Urinary bladder (tissue), 4 donors: Measurements from ENCODE around the gene TP53TG3F. TPM values are rescaled to one million over a fixed set of nuclear protein-coding genes. Genes with fewer than 3 reads are reported as not detected.
"Not testable (repeated sequence)": the region's sequence is repeated elsewhere in the genome, so short reads cannot be mapped to it uniquely, and the experiment has no call there.

Experiments used
- DNase-seq: peaks from one replicate; pipeline ENCODE4 v3.0.0-alpha.2; 2015; ENCODE audit errors: extremely low spot score
- H3K27ac ChIP-seq: one replicate; pipeline ENCODE4 v1.5.1; 2013; ENCODE audit warnings: low read depth, mild to moderate bottlenecking, moderate library complexity
- H3K36me3 ChIP-seq: one replicate; pipeline ENCODE4 v1.6.1; 2013; ENCODE audit warnings: mild to moderate bottlenecking, moderate library complexity; ENCODE audit not compliant: insufficient read depth
- H3K4me1 ChIP-seq: one replicate; pipeline ENCODE4 v1.6.1; 2013; ENCODE audit warnings: mild to moderate bottlenecking, moderate library complexity; ENCODE audit not compliant: insufficient read depth
- H3K4me3 ChIP-seq: one replicate; pipeline ENCODE4 v1.5.1; 2013; ENCODE audit warnings: low read depth, low read length
- WGBS: extraction: QIAGEN DNeasy Blood & Tissue Kit; methylation state at CpG from one replicate; pipeline ENCODE4 v1.1.7; 2013; 5-methylcytosine and 5-hydroxymethylcytosine counted together
- polyA plus RNA-seq: library from polyadenylated mRNA; stranded (reverse); fragments of 200-250 nt; gene quantifications from one replicate; pipeline ENCODE4 v1.2.3, GENCODE V29; 2013
- small RNA-seq: library from RNA; depleted of rRNA; stranded (forward); fragments of <200 nt; gene quantifications from one replicate; pipeline ENCODE3, GENCODE V24; 2014
- total RNA-seq: library from RNA; depleted of rRNA; stranded (reverse); fragments of >200 nt; gene quantifications from one replicate; pipeline ENCODE4 v1.2.3, GENCODE V29; 2014
- donor health status: healthy with polysubstance abuse.
- donor health status: healthy.

TP53TG3F gene, protein sequence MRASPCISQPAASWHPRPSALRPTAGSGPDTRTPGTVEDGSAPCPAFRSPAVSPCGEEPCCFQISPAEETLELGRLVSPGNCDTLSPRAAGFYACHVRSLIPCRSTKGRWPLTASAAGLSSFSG
- total RNA-seq (not detected), polyA plus RNA-seq (not detected)

- H3K4me3 ChIP-seq, DNase-seq, H3K36me3 ChIP-seq, H3K4me1 ChIP-seq, H3K27ac ChIP-seq: not testable (repeated sequence)
- no CpG with 5 or more reads among the region's 25 CpGs for WGBS
Measured at GRCh38 chr16:33459312-33459711, at the start of gene TP53TG3F. Gene TP53TG3F (plus strand): TSS chr16:33459612. CDS start chr16:33459680, 68 bp downstream.

GRCh38 chr16:33491611-33492010, 32.2 kb downstream of the TP53TG3F start:
- H3K27ac ChIP-seq, DNase-seq, H3K36me3 ChIP-seq, H3K4me1 ChIP-seq, H3K4me3 ChIP-seq: not testable (repeated sequence)
- no CpG with 5 or more reads among the region's 2 CpGs for WGBS

GRCh38 chr16:33507231-33507630, 47.8 kb downstream of the TP53TG3F start:
- not testable (repeated sequence) for H3K36me3 ChIP-seq, H3K27ac ChIP-seq, H3K4me3 ChIP-seq, H3K4me1 ChIP-seq, DNase-seq
- 73% methylated on average over 3 of the region's 4 CpGs for WGBS

- H3K4me1 ChIP-seq, DNase-seq, H3K4me3 ChIP-seq, H3K36me3 ChIP-seq, H3K27ac ChIP-seq: not testable (repeated sequence)
- WGBS = 75% methylated on average over 1 of the region's 4 CpGs
Measured at GRCh38 chr16:33509070-33509469, 49.7 kb downstream of the TP53TG3F start.

- H3K4me1 ChIP-seq, H3K4me3 ChIP-seq, DNase-seq, H3K27ac ChIP-seq, H3K36me3 ChIP-seq: not testable (repeated sequence)
- 91% methylated on average over 2 of the region's 10 CpGs for WGBS
Measured at GRCh38 chr16:33509906-33510305, 50.5 kb downstream of the TP53TG3F start.

Small RNAs within 50 kb of the gene (small RNA-seq; reads per million reads assigned to genes)
- not detected for gene AC136944.5
- not detected for gene AC136944.6

Other genes with a start within 250 kb of the TP53TG3F start
- gene TP53TG3E, start 155.3 kb upstream of the TP53TG3F start, total RNA-seq = not detected
- gene TP53TG3E, start 155.3 kb upstream of the TP53TG3F start, polyA plus RNA-seq = not detected
- not detected for gene TP53TG3B, start 98.8 kb upstream of the TP53TG3F start, total RNA-seq
- gene TP53TG3B, start 98.8 kb upstream of the TP53TG3F start, polyA plus RNA-seq = not detected